Neural cell (in vitro differentiated cells): ENCODE results near the gene PSD2.

Source experiments
- CTCF ChIP-seq: fragments of 450-650 bp; IDR thresholded peaks from 2 replicates; pipeline ENCODE4 v1.5.1; 2014; ENCODE audit warnings: antibody characterized with exemption, mild to moderate bottlenecking, moderate library complexity; ENCODE audit not compliant: poor library complexity, severe bottlenecking
- EP300 ChIP-seq: fragments of 450-650 bp; conservative IDR thresholded peaks from 2 replicates; pipeline ENCODE4 v1.6.1; 2014; ENCODE audit warnings: antibody characterized with exemption, mild to moderate bottlenecking, moderate library complexity; ENCODE audit not compliant: poor library complexity, severe bottlenecking
- EZH2 ChIP-seq: fragments of 200-600, 300-800 bp; shearing (Covaris generic), sonication (generic); IDR thresholded peaks from 2 replicates; pipeline ENCODE4 v1.6.1; 2014; ENCODE audit warnings: antibody characterized with exemption, low read length, borderline replicate concordance, mild to moderate bottlenecking; ENCODE audit not compliant: insufficient read depth, poor library complexity, severe bottlenecking
- MXI1 ChIP-seq: fragments of 450-650 bp; conservative IDR thresholded peaks from 2 replicates; pipeline ENCODE4 v1.6.1; 2014; ENCODE audit warnings: antibody characterized with exemption, mild to moderate bottlenecking; ENCODE audit not compliant: poor library complexity, severe bottlenecking
- POLR2AphosphoS5 ChIP-seq: IDR thresholded peaks from 2 replicates; pipeline ENCODE4 v1.6.1; 2012
- RAD21 ChIP-seq: fragments of 450-650 bp; conservative IDR thresholded peaks from 2 replicates; pipeline ENCODE4 v1.6.1; 2014; ENCODE audit warnings: antibody characterized with exemption, mild to moderate bottlenecking, moderate library complexity
- REST ChIP-seq: IDR thresholded peaks from 2 replicates; pipeline ENCODE4 v1.6.1; 2012; ENCODE audit warnings: borderline replicate concordance
- SMC3 ChIP-seq: fragments of 450-650 bp; conservative IDR thresholded peaks from 2 replicates; pipeline ENCODE4 v1.6.1; 2014; ENCODE audit warnings: antibody characterized with exemption, mild to moderate bottlenecking, moderate library complexity; ENCODE audit not compliant: poor library complexity

GRCh38 chr5:139893873-139894272, 98.3 kb downstream of the PSD2 start:
- TF ChIP-seq EP300 (no peak), CTCF (no peak), REST (no peak), SMC3 (no peak), EZH2 (no peak), RAD21 (no peak), MXI1 (no peak), POLR2AphosphoS5 (no peak)
